ENCODE measurements around the gene C3orf18. TPM values are rescaled to one million over a fixed set of nuclear protein-coding genes. Genes with fewer than 3 reads are reported as not detected.
A peak's percentile ranks its signal among the peaks of the same experiment; 100 is the strongest.

C3orf18 gene
- total and polyA plus RNA-seq, 2 experiments from 2014 or later: 2.4 to 7.7 TPM

DNA sequence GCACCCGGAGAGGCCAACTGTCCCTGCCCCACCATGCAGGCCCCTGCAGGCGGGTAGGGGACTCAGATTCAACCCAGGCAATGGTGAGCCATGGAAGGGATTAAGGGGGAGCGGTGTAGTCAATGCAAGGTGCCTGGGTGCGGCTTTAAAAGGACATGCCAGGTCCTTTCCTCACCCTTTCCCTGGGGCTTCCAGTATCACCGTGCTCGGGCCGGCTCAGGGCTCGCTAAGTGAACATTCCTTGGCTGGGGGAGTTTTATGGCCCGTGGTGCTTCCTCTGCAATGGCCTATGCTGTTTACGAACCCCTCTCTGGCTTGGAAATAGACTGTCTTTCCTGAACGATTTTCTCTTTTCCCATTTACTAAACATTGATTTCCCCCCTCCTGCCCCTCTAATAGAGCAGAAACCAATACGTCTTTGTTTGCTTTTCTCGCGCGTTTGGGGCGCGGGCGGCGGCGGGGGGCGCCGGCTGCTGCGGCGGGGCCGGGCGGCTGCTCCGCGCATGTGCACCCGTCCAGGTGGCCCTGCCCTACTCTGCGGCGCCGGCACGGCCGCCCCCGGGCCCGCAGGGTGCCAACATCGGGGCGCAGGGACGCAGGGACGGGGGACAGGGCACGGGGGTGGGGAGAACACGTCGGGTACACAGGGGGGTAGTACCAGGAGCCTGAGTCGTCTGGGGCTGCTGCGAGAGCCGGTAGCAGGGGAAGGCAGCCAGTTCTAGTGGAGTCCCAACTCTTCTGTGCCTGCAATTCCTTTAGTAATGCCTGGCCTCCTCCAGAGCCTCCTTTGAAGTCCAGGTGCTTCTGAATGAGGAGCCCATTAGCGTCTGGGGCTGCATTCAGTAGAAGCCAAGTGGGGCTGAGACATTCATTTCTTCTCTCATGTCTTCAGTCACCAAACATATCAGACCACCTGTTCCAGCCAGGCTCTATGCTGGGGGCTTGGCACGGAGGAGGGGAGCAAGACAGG, 37.3 kb downstream of the C3orf18 start:
- Histone ChIP-seq H3K4me1 (ENCODE audit: insufficient read depth) (peaks cover 25% of the 10 kb centered on the region), H3F3A (replicated peaks; ENCODE audit: low read depth) (no peaks in the 10 kb centered on the region), H3K4me2 (peak overlapping the region; percentile 84), H4K20me1 (replicated peaks; ENCODE audit: insufficient read depth) (no peaks in the 10 kb centered on the region), H3K9me2 (ENCODE audit: insufficient read depth) (no peaks in the 10 kb centered on the region), H2AFZ (peak overlapping the region; percentile 98), H3K79me2 (replicated peaks; ENCODE audit: insufficient read depth) (no peaks in the 10 kb centered on the region), H3K27ac (ENCODE audit: low read depth) (no peak overlapping the region), H3K4me3 (peak overlapping the region; percentile 54), H3K36me3 (ENCODE audit: insufficient read depth) (no peaks in the 10 kb centered on the region; the same call in 1 of the 2 replicates), H3K27me3 (ENCODE audit: insufficient read depth) (peaks cover 22% of the 10 kb centered on the region)
- Mint-ChIP-seq H3K27me3 (ENCODE audit: insufficient read depth, low read depth, poor library complexity) (peaks cover 38% of the 10 kb centered on the region), H3K36me3 (ENCODE audit: low read depth) (no peaks in the 10 kb centered on the region; the same call in 2 of the 3 replicates), H3K9me3 (peaks cover 3% of the 10 kb centered on the region; the same call in 2 of the 3 replicates), H3K4me1 (peaks cover 38% of the 10 kb centered on the region), H3K4me3 (peak overlapping the region; percentile 65), H3K27ac (no peak overlapping the region)
- peak; percentile 44 for ATAC-seq
- DNase-seq (ENCODE audit: low spot score): peak; percentile 62
- TF ChIP-seq ETS1 (IDR thresholded peaks at IDR 0.05) (no peak), CREB1 (CRISPR knock-in tag; IDR thresholded peaks at IDR 0.05; ENCODE audit: low read depth) (no peak), CTCF (conservative IDR thresholded peaks at IDR 0.05; ENCODE audit: low read depth in 2 of 2) (no peak), STAT1 (IDR thresholded peaks at IDR 0.05; ENCODE audit: unreplicated experiment) (no peak), POLR2AphosphoS5 (IDR thresholded peaks at IDR 0.05; ENCODE audit: low read depth) (no peak), EZH2 (IDR thresholded peaks at IDR 0.05; ENCODE audit: low read depth, unreplicated experiment) (no peak), ZNF462 (CRISPR knock-in tag; IDR thresholded peaks at IDR 0.05) (no peak), NANOG (IDR thresholded peaks at IDR 0.05; ENCODE audit: borderline replicate concordance) (no peak), JUNB (IDR thresholded peaks at IDR 0.05; ENCODE audit: unreplicated experiment) (no peak), EZH2phosphoT487 (IDR thresholded peaks at IDR 0.05; ENCODE audit: unreplicated experiment) (no peak), ZNF331 (CRISPR knock-in tag; IDR thresholded peaks at IDR 0.05; ENCODE audit: low read depth) (no peak), ZNF114 (CRISPR knock-in tag; IDR thresholded peaks at IDR 0.05) (no peak)
- TF ChIP-seq, protein P1, sequence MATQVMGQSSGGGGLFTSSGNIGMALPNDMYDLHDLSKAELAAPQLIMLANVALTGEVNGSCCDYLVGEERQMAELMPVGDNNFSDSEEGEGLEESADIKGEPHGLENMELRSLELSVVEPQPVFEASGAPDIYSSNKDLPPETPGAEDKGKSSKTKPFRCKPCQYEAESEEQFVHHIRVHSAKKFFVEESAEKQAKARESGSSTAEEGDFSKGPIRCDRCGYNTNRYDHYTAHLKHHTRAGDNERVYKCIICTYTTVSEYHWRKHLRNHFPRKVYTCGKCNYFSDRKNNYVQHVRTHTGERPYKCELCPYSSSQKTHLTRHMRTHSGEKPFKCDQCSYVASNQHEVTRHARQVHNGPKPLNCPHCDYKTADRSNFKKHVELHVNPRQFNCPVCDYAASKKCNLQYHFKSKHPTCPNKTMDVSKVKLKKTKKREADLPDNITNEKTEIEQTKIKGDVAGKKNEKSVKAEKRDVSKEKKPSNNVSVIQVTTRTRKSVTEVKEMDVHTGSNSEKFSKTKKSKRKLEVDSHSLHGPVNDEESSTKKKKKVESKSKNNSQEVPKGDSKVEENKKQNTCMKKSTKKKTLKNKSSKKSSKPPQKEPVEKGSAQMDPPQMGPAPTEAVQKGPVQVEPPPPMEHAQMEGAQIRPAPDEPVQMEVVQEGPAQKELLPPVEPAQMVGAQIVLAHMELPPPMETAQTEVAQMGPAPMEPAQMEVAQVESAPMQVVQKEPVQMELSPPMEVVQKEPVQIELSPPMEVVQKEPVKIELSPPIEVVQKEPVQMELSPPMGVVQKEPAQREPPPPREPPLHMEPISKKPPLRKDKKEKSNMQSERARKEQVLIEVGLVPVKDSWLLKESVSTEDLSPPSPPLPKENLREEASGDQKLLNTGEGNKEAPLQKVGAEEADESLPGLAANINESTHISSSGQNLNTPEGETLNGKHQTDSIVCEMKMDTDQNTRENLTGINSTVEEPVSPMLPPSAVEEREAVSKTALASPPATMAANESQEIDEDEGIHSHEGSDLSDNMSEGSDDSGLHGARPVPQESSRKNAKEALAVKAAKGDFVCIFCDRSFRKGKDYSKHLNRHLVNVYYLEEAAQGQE (IDR thresholded peaks at IDR 0.05; ENCODE audit: unreplicated experiment): no peak

All from GM23338 (cell line).